Left hindlimb (tissue), 1 donor: ENCODE results near the gene OSBPL10.

Source experiments
- DNase-seq: peaks from one replicate; pipeline ENCODE4 v3.0.0-alpha.2; 2018

OSBPL10 gene

GRCh38 chr3:31763731-31764130, 217.3 kb downstream of the OSBPL10 start:
- no peak for DNase-seq

DNA sequence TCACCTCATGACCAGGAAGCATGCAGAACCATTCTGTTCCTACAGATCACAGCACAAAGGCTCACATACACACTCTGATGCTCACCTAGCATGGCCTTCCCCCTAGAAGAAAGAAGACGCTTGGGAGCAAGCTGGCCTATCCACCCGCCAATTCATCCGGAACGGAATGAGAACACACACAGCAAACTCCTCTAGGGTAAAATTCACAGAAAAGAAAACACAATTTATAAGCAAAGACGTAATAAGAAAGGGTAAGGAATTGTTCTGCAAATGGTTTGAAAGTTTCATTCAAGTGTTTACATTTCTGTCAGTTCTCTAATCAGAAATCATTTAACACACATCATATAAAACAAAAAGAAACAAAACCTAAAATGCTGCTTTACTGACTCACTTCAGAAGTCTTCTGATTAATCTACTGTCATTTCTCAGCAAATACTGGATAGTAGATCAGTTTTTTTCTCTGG, 218.1 kb downstream of the OSBPL10 start:
- DNase-seq: no peak

DNA sequence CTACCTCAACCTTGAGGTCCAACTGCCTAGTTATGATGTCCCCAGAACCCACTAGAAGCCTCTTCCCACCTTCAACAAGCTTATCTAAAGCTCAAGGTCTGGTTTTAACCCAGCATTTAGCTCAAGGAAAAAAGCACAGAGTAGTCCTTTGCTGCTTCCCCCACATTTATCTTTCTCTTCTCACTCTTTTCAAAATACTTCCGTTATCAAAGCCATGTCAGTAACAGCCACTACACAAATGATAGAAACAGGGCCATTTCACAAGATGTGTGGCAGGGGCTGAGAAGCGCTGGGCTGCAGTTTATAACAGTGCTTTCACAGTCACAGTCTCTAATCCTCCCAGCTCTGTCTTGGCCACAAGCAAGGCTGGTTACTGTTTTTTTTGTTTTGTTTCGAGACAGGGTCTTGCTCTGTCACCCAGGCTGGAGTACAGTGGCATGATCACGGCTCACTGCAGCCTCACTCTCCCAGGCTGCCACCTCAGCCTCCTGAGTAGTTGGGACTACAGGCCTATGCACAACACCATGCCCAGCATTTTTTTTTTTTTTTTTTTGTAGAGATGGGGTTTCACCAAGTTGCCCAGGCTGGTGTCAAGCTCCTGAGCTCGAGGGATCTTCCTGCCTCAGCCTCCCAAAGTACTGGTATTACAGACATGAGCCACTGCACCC, 218.8 kb downstream of the OSBPL10 start:
- DNase-seq: no peak

- no peak for DNase-seq
Measured at GRCh38 chr3:31760654-31761053, 220.4 kb downstream of the OSBPL10 start.

DNA sequence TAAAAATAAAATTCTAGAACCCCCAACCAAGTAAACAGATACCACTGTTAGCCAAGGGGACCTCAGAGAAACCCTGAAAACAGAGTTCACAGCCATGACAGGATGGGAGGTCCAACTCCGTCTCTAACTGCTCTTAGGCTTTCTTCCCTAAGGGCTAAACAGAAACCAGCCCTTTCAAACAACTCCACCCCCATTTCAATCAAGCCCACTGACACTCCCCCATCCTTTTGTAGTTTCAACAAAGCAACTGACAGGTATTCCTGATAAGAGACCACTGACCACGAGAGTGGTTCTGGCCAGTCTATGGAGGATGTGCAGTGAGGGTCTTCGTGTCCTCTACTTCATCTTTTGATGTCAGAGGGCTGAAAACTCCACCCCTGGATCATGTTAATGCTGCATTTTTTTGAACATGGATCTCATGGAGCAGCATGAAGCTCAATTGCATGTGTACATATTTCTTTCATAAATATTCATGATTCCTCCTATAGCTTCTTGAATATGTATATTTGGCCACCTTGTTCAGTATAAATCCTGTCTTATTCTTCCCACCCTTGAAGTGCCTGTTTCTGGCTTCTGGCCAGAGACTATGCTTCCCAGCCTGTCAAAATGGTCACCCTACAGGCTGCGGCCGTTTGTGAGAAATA, 222.6 kb downstream of the OSBPL10 start:
- DNase-seq: no peak

- DNase-seq: no peak
Measured at GRCh38 chr3:31755926-31756658, 225.0 kb downstream of the OSBPL10 start.

GRCh38 chr3:31754575-31755278, 226.3 kb downstream of the OSBPL10 start:
- DNase-seq: no peak

- DNase-seq: no peak
Measured at GRCh38 chr3:31753050-31753425, 228.0 kb downstream of the OSBPL10 start.

GRCh38 chr3:31752305-31753049, 228.6 kb downstream of the OSBPL10 start:
- no peak for DNase-seq

DNA sequence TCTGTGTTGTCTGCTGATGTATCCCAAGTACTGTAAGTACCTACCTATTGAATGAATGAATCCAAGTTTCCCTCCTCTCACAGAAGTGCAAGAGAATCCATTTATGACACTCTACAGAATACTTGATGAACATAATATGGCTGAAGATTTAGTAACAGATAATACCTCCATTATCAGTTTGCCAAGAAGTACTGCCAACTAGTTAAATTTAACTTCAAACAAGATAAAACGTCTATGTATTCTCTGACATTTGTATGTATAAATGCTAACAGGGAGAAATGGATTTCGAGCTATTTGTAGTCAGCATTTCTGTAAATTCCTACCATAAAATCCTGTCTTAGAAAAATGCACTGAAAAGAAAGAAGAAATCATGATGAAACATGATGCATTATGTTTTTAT, 230.7 kb downstream of the OSBPL10 start:
- no peak for DNase-seq

DNA sequence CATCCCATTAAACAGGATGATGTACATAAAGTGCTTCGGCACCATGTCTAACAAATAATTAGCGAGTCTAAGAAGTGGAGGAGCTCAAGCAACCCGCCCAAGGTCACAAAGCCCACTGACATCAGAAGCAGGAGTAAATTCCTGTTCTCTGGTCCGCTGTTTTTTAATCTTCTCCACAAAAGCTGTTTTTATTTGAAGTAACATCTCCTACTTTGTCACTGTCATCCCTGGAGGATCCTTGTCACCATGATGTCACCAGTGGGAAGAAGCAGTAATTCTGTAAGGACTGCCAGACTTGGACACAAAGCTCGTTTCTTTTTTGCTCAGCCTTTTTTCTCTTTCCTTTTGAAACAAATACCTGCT, 232.1 kb downstream of the OSBPL10 start:
- DNase-seq: no peak

- DNase-seq: no peak
Measured at GRCh38 chr3:31748281-31748932, 232.7 kb downstream of the OSBPL10 start.

- DNase-seq: no peak
Measured at GRCh38 chr3:31747785-31748184, 233.3 kb downstream of the OSBPL10 start.

DNA sequence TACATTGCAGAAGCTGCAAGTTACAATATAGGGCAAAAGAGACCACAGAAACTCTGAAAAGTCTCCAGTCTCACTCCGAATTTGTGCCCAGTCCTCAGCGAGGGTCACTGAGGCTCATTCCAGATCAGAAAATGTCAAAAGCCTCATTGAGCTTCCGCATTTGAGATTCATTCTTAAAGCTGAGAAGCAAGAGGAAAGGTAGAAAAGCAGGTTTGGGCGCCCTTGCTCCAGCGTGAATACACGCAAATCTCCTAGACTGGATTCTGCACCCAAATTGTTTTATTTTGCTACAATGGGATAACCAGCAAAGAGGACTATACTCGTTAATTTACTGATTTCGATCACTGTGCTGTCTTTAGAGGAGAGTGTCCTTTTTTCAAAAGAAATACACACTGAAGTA, 236.1 kb downstream of the OSBPL10 start:
- DNase-seq: no peak

GRCh38 chr3:31743331-31744089, 237.6 kb downstream of the OSBPL10 start:
- DNase-seq: no peak

DNA sequence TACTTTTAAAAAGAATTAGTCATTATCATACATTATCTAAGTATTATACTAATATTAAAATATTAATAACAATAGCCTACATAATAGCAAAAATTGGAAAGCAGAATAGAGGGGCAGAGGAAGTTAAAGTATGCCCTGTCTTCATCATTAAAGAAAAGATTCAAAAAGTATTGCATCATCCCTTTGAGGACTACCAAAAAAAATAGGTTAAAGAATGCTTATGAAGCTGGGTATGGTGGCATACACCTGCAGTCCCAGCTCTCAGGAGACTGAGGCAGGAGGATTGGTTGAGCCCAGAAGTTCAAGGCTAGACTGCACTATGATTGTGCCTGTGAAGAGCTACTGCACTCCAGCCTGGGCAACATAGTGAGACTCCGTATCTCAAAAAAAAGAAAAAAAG, 240.7 kb downstream of the OSBPL10 start:
- no peak for DNase-seq

DNA sequence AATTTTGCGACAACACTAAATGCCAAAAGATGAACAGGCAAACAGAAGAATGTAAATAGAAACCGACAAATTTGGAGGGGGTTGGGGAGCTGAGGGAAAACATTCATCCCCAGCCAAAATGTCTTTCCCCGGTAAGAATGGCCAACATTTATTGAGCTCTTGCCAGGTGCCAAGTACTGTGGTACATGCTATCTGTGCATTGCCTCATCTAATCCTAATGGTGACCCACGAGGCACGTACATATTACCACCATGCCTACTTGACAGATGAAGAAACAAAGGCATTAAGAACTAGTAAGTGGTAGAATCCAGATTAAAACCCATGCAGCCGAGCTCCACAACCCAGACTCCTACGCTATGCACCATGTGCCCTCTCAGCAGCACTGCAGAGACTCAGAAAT, 242.7 kb downstream of the OSBPL10 start:
- no peak for DNase-seq

- no peak for DNase-seq
Measured at GRCh38 chr3:31735667-31736066, 245.4 kb downstream of the OSBPL10 start.

- DNase-seq: no peak
Measured at GRCh38 chr3:31733234-31733667, 247.8 kb downstream of the OSBPL10 start.

- no peak for DNase-seq
Measured at GRCh38 chr3:31732548-31732947, 248.5 kb downstream of the OSBPL10 start.

- DNase-seq: no peak
Measured at GRCh38 chr3:31729573-31729972, 251.5 kb downstream of the OSBPL10 start.
